Measurements from ENCODE around the gene ELOA. TPM values are rescaled to one million over a fixed set of nuclear protein-coding genes. Genes with fewer than 3 reads are reported as not detected.

ELOA gene
- total and polyA plus RNA-seq, 9 of the 15 experiments (the other 6 are each of a cell fraction or from before 2014, with no cell fraction given) = 31.9 to 98.6 (median 61.3) TPM

GRCh38 chr1:23797478-23798448 is 54.5 kb downstream of the ELOA start:
- no peaks in the 10 kb centered on the region; the same call in 1 of the 2 replicates for H4K20me1 ChIP-seq (replicated peaks; ENCODE audit: control insufficient read depth, insufficient read depth, low read length)
- no peak overlapping the region for H3K27ac ChIP-seq (ENCODE audit: extremely low read depth, low read depth, low read length)
- peaks cover 62% of the 10 kb centered on the region; the same call in 2 of the 3 replicates for H3K36me3 ChIP-seq (ENCODE audit: control insufficient read depth, insufficient read depth, low read length)
- peaks cover 33% of the 10 kb centered on the region for H3K79me2 ChIP-seq (ENCODE audit: control insufficient read depth, insufficient read depth, low read length)
- BruUV-seq (replicated peaks) = no TSS peak
- peaks cover 5% of the 10 kb centered on the region for H3K9me1 ChIP-seq (ENCODE audit: control insufficient read depth, insufficient read depth, low read length)
- FAIRE-seq (no peak), DNase-seq (ENCODE audit: extremely low read depth in 1 of 4, low spot score in 3 of 4) (no peak), ATAC-seq (no peak)
- no peaks in the 10 kb centered on the region for H3K27me3 ChIP-seq (ENCODE audit: control insufficient read depth in 2 of 2, insufficient read depth in 2 of 2, low read length in 2 of 2)
- ChIA-PET CTCF (ENCODE audit: low intra/inter-chr PET ratio) (interaction anchor here (0.7 kb wide), 1 partner anchor 118 kb away, joined by 3 read pairs; no protein-coding TSS in a partner anchor), POLR2A (interaction anchor here (0.6 to 10.2 kb wide), 8 partner anchors 7 to 162 kb away, joined by 3 to 197 read pairs (median 6); partner anchors contain the start of genes LYPLA2, PITHD1 and PNRC2)
- in situ Hi-C loops (cut with MboI) = no loop called here
- no peaks in the 10 kb centered on the region for H3K9me3 ChIP-seq (replicated peaks; ENCODE audit: control insufficient read depth, insufficient read depth, low read depth, low read length)
- H3K4me2 ChIP-seq (ENCODE audit: insufficient read depth, low read length) = no peak overlapping the region
- no peak overlapping the region; a peak in 1 of 4 replicates for H3K9ac ChIP-seq (ENCODE audit: insufficient read depth in 1 of 2, low read depth in 2 of 2, low read length in 2 of 2)
- H3K4me1 ChIP-seq (replicated peaks in 1 of 2; ENCODE audit: control insufficient read depth in 2 of 2, insufficient read depth in 2 of 2, low read length in 2 of 2) = peaks cover 27 to 65% of the 10 kb centered on the region in 2 experiments
- TF ChIP-seq POLR2AphosphoS2 (IDR thresholded peaks at IDR 0.05; ENCODE audit: low read length) = 0 out of 2 replicates have a peak, but pooled peaks have one; percentile 24
- peak; percentile 34; the same call in 1 of the 2 replicates for TF ChIP-seq RBFOX2 (IDR thresholded peaks at IDR 0.05; ENCODE audit: low read depth, low read length)
- TF ChIP-seq XRCC4 (IDR thresholded peaks at IDR 0.05; ENCODE audit: extremely low read depth, insufficient read depth, insufficient read length) = no peak
- no peak for TF ChIP-seq DEAF1 (CRISPR knock-in tag; IDR thresholded peaks at IDR 0.05)
- TF ChIP-seq ZSCAN29 (IDR thresholded peaks at IDR 0.05) = no peak
- peak; percentile 41 for TF ChIP-seq POLR2G (IDR thresholded peaks at IDR 0.05; ENCODE audit: low read depth, low read length)
- intact Hi-C loops (cut with micrococcal nuclease) = no loop called here
- H2AFZ ChIP-seq (ENCODE audit: low read depth, low read length) = no peak overlapping the region
- no peak overlapping the region for H3K4me3 ChIP-seq
- 90% methylated on average over 20 of the region's 20 CpGs for WGBS (ENCODE audit: insufficient coverage, low coverage, missing lambda C conversion rate)

All from K562 (cell line).